ENCODE measurements around the gene LAD1. TPM values are rescaled to one million over a fixed set of nuclear protein-coding genes. Genes with fewer than 3 reads are reported as not detected.

LAD1 gene
- total RNA-seq, 1 donor from 2014 or later: not detected

- no peak for DNase-seq (ENCODE audit: low spot score in 2 of 2)
- no peak for FAIRE-seq
These were observed 45.8 kb downstream of the LAD1 start for GRCh38 chr1:201353186-201353940.

GRCh38 chr1:201351617-201352016, 47.5 kb downstream of the LAD1 start:
- FAIRE-seq (no peak), DNase-seq (ENCODE audit: low spot score in 2 of 2) (no peak)

DNA sequence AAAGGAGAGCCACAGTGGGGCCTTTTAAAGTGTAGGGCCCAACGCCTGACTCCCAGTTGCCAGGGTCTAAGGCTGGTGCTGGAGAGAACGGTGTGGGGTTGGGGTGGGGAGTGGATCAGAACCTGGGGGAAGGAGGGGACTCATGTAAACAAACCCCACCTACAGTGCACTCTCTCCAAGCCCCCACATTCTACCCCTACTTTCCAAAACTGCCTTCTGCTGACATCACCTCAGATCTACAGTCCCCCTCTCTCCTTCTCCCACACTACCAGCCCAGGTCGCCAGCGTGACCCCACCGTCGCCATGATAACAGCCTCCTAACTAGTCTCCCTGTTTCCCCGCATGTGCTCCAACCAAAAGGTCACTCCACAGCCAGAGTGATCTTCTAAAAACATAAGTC, 48.2 kb downstream of the LAD1 start:
- no peak for DNase-seq (ENCODE audit: low spot score in 2 of 2)
- FAIRE-seq: no peak

DNA sequence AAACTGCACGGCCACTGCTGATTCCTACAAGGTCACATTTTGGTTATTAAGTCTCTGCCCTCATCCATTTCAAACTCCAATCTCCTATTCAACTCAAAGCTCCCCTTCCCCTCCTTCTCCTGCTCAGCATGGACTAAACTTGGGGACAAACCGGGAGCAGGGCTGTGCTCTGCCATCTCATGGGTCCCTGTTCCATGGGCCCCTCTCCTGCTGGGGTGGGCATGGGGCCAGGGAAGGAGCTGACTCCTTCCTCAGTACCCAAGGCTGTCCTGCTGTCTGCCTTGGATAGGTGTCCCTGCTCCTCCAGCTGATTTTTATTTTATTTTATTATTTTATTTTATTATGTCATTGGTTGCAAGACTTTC, 48.8 kb downstream of the LAD1 start:
- no peak for FAIRE-seq
- DNase-seq (ENCODE audit: low spot score in 2 of 2): no peak

DNA sequence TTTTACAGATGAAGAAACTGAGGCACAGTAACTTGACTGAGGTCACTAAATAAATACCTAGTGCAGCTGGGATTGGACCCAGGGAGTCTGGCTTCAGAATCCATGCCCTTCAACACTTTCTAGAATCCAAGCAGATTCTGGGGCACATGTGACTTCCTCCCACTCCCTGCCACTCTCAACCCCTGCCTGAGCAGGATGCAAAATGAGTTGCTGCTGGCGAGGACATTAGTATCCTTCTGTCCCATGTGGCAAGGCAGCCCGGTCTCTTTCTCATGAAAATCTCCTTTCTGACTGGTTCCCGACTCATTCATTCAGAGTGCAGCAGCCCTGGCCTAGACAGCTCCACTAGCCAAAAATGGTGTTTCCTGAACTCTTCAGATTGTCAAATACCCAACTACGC, 50.0 kb downstream of the LAD1 start:
- FAIRE-seq (no peak), DNase-seq (ENCODE audit: low spot score in 2 of 2) (no peak)

- FAIRE-seq: no peak
- DNase-seq (ENCODE audit: low spot score in 2 of 2): peak in 1 of 2 donors; percentile 60
These were observed 50.9 kb downstream of the LAD1 start for GRCh38 chr1:201348211-201348566.

- DNase-seq (ENCODE audit: low spot score in 2 of 2) (no peak), FAIRE-seq (no peak)
These were observed 51.5 kb downstream of the LAD1 start for GRCh38 chr1:201347498-201348210.

GRCh38 chr1:201346987-201347386, 52.1 kb downstream of the LAD1 start:
- FAIRE-seq: no peak

DNA sequence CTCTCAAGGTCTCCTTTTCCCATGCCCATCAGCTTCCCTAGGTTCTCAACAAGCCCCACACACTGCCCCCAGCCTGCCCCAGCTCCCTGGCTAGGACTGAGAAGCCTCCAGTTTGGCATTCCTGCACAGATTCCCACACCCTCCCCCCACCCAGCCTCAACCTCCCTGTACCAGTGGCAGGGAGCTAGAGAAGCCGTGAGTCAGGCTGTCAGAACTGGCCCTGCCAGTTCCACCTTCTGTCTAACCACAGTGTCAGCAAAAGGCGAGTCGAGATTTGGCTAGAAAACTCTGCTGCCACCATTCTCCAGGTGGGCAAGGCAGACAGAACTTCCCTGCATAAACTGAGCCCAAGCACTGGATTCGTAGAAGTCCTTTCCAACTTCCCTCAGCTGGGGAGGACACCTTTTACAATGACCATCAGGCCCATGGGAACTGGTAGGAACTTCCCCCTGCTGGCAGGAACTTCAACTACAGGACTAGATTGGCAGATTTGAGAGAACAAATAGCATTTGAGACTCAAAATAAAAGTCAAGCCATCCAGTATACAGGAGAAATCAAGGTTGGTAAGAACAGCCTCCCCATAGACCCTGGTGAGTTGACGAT, 52.7 kb downstream of the LAD1 start:
- FAIRE-seq: no peak
- no peak for DNase-seq (ENCODE audit: low spot score in 2 of 2)

More at GRCh38 chr1:201346987-201347386, 52.1 kb downstream of the LAD1 start:
- no peak for DNase-seq (ENCODE audit: low spot score in 2 of 2)

- no peak for FAIRE-seq
- no peak for DNase-seq (ENCODE audit: low spot score in 2 of 2)
These were observed 54.1 kb downstream of the LAD1 start for GRCh38 chr1:201345081-201345355.

DNA sequence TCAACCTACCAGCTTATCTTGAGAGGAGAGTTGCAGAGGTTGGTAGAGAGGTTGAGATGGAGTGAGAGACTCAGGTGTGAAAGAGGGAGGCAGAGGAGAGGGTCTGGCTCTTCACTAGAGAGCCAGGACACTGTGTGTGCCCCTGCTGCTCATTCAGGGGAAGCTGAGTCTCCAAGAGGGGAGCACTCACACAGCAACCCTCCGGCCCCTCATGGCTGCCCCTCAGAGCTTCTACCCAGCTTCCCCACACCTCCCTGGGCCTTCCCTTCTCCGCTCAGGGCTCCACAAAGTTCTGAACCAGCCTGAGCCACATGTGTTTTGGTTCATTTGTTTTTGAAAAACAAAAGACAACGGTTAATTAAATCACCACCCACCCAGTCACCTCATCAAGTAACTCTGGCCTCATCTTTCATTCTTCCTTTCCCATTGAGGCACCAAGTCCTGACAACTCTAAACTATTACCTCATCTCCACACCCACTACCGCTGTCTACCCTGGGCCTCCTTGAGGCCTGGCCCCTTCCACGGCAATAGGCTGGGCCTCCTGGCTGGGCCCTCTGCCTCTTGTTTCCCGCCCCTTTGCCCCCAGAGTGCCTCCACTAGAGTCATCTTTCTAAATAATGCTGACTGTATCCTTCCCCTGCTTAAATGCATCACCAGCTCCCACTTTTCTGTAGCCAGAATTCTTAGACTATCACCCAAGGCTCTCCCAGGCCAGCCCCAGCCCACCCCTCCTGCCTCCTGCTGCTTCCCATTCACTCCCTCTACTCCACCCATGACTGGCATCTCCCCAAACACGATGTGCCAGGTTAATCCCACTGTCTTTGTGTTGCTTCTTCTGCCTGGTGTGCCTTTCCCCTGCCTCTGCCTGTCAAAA, 54.7 kb downstream of the LAD1 start:
- FAIRE-seq (no peak), DNase-seq (ENCODE audit: low spot score in 2 of 2) (no peak)

DNA sequence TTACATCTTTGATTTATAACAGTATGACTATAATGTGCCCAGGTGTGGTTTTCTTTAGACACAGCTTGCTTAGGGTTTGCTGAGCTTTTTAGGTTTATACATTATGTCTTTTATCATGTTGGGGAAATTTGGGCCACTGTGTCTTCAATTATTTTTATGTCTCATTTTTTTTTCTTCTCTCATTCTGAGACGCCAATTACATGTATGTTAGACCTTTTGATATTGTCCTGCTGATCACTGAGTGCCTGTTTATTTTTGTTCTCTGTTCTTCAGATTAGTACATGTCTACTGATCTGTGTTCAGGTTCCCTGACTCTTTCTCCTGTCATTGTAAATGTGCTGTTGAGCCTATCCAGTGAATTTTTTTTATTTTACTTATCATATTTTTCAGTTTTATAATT, 57.7 kb downstream of the LAD1 start:
- DNase-seq (ENCODE audit: low spot score in 2 of 2) (no peak), FAIRE-seq (no peak)

DNA sequence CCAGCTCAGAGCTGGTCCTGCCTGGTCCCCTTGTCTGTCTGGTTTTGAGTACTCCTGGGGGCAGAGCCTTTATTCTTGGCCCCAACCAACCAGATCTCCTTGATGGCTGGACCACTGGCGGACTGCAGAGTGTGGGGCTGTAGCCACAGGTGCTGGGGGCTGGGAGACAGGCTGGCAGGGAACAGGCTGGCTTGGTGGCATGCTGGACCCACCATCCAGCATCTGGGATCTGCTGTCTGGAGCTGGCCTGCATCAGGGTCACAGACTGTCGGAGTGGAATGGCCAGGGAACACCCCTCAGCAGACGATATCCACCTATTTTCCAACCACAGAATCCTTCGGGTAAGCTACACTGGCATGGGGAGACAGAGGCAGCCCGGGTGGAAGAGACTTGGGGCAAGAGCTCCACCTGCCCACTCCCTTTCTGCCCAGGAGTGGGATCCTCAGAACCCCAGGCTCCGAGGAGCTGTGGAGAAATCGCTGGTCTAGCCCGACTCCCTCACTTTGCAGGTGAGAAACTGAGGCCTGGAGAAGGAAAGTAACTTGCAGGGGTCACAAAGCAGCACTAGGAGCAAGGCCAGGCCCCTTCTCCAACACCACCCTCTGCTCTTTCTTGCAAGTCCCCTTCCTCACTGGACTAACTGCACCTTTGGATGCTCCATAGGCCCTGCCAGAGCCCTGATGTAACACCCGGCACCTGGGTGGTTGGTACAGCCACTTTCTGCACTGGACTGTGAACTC, 62.2 kb downstream of the LAD1 start:
- DNase-seq (ENCODE audit: low spot score in 2 of 2) (no peak), FAIRE-seq (no peak)

DNA sequence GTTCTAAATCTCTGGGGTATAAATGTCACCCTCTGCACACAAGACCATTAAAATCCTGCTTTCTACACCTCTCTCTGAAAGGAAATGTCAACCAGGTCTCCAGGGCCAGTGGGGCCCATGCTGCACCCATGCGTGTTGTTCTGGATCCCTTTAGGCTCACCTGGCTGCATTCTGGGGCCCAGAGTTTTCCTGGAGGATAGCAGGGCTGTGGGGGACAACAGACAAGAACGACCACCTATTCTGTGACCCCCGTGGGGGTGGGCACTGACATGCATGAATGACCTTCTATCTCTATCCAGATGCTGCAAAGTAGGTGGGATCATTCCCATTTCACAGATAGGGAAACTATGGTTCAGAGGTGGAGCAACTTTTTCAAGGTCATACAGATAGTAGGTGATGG, 63.2 kb downstream of the LAD1 start:
- no peak for FAIRE-seq
- DNase-seq (ENCODE audit: low spot score in 2 of 2): no peak

DNA sequence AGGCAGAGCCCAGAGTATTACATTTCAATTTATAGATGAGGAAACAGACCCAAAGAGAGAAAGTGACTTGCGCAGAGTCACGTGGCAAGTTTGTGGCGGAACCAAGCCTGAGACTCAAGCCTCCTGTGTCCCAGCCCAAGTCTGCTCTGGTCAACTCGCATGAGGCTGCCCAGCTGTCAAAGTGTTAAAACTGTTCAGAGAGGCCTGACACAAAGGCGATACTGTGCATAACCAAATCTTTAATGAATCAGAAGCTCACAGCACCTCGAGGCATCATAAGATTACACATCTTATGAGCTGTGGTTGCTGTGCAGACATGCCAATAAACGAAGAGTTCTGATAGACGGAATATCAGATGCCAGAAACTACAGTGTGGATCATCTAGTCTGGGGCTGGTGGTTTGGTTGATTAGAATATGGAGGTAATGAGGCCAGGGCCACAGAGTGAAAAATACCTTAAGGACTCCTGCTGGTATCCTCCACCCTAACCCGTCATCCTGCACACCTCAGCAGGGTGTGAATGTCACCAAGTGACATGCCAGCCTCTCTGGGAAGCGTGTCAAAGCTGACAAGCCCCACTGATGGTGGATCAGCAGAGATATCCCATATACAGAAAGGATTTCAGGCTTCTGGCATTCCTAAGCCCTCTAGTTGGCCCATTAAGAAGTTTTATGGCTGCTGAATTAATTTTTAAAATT, 63.8 kb downstream of the LAD1 start:
- FAIRE-seq: no peak
- no peak for DNase-seq (ENCODE audit: low spot score in 2 of 2)

GRCh38 chr1:201334325-201335173, 64.6 kb downstream of the LAD1 start:
- DNase-seq (ENCODE audit: low spot score in 2 of 2) (no peak), FAIRE-seq (no peak)

DNA sequence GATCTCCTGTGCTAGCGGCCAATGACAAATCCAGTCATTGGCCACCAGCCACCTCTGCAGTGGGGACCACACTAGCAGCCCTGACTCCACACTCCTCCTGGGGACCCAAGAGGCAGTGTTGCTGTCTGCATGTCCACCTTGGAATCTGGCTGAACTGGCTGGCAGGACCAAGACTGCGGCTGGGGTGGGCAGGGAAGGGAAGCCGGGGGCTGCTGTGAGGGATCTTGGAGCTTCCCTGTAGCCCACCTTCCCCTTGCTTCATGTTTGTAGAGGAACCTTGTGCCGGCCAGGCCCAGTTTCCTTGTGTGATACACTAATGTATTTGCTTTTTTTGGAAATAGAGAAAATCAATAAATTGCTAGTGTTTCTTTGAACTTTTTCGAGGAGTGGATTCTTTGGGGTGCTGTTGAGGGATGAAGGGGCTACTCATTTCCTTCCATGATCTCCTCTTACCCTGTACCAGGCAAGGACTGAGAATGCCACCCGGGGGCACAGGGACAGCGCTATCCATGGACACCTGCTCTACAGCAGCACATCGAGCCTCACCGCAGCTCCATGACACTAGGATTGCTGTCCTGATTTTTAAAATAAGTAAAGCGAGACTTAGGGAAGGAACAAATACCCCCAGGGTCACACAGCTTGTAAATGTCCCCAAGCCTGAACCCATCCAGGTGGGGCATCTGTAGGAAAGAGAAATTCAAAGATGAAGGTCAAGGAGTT, 66.3 kb downstream of the LAD1 start:
- FAIRE-seq (no peak), DNase-seq (ENCODE audit: low spot score in 2 of 2) (no peak)

DNA sequence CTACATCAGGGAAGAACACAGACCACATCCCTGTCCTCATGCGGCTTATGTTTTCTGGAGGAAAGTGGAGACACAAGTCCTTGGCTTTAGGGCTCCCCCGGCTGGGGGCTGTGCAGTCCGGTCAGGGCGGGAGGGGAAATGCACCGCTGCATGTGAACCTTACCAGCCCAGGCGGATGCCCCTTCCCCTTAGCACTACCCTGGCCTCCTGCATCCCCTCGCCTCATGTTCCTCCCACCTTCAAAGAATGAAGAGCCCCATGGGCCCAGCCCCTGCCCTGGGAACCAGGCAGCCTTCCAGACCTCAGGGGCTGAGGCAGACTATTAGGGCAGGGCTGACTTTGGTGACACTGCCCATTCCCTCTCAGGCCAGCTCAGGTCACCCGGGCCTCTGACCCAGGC, 67.1 kb downstream of the LAD1 start:
- FAIRE-seq (no peak), DNase-seq (ENCODE audit: low spot score in 2 of 2) (no peak)
